Measurements from ENCODE around the gene CACNA2D3.

DNA sequence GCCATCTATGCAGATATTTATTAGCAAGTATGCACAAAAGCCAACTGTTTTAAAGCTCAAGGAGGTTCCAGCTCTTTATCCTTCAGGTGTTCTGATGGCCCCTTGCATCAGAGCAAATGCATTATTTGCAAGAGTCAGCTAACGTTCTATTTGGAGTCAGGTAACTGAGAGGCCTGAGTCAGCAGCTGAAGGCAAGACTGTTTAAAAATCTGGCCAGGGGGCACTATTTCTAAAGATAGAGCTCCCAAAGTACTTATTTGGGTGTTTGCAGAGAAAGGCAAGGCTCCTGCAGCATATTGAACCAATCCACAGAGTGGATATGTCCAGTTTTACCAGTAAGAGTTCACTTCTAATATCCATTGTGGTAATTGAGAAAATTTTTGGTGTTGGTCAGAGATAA is 659.4 kb downstream of the CACNA2D3 start:
- TF ChIP-seq, protein P1, sequence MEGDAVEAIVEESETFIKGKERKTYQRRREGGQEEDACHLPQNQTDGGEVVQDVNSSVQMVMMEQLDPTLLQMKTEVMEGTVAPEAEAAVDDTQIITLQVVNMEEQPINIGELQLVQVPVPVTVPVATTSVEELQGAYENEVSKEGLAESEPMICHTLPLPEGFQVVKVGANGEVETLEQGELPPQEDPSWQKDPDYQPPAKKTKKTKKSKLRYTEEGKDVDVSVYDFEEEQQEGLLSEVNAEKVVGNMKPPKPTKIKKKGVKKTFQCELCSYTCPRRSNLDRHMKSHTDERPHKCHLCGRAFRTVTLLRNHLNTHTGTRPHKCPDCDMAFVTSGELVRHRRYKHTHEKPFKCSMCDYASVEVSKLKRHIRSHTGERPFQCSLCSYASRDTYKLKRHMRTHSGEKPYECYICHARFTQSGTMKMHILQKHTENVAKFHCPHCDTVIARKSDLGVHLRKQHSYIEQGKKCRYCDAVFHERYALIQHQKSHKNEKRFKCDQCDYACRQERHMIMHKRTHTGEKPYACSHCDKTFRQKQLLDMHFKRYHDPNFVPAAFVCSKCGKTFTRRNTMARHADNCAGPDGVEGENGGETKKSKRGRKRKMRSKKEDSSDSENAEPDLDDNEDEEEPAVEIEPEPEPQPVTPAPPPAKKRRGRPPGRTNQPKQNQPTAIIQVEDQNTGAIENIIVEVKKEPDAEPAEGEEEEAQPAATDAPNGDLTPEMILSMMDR (IDR thresholded peaks at IDR 0.05; ENCODE audit: poor library complexity, severe bottlenecking) = no peak
- TF ChIP-seq EZH2 (IDR thresholded peaks at IDR 0.05; ENCODE audit: borderline replicate concordance, insufficient read depth, low read length, poor library complexity, severe bottlenecking) (no peak), EP300 (conservative IDR thresholded peaks at IDR 0.05; ENCODE audit: poor library complexity, severe bottlenecking) (no peak)

Data from neural cell (in vitro differentiated cells).